Gastrocnemius medialis (tissue), 4 donors: ENCODE data around the gene PLPP3.

Source experiments
- POLR2A ChIP-seq, 2 donors: fragments of 450-650 bp; IDR thresholded peaks; one replicate each; pipeline ENCODE4 v1.6.1; 2017; ENCODE audit warnings: antibody characterized with exemption in 2 of 2, mild to moderate bottlenecking in 2 of 2, moderate library complexity in 2 of 2
- TF ChIP-seq, protein P1 (sequence below), 5 experiments: fragments of 450-650 bp in 3 of 5; fragments of 200-600 bp in 2 of 5; sonication (generic) in 2 of 5; IDR thresholded peaks in 4 of 5; conservative IDR thresholded peaks in 1 of 5; 1 replicate in 4 of 5; 2 replicates in 1 of 5; pipeline ENCODE4 v1.5.1; 2016 to 2019; ENCODE audit warnings: antibody characterized with exemption in 5 of 5, mild to moderate bottlenecking in 3 of 5, moderate library complexity in 3 of 5

DNA sequence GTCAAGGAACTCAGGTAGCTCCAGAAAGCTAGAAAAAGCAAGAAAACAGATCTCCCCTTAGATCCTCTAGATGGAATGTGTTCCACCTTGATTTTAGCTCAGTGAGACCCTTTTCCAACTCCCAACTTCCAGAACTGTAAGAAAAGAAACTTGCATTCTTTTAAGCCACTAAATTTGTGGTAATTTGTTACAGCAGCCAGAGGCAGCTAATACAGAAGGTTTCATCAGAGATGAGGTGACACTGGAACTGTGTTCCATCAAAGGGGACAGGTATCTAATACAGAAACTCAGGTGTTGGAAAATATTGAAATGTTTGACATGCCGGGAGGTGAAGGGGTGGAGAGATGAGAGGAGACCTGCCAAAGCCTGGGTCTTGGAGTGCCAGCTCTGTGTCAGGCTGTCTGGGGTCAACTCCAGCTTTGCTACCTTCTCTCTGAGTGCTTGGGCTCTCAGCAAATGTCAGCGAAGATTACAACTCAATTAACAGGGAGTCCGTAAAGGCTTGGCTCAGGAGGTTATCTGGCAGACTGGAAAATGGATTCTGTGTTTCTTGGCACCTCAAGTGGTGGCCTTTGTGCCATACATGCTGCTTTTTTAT is 71.3 kb downstream of the PLPP3 start:
- TF ChIP-seq, protein P1, sequence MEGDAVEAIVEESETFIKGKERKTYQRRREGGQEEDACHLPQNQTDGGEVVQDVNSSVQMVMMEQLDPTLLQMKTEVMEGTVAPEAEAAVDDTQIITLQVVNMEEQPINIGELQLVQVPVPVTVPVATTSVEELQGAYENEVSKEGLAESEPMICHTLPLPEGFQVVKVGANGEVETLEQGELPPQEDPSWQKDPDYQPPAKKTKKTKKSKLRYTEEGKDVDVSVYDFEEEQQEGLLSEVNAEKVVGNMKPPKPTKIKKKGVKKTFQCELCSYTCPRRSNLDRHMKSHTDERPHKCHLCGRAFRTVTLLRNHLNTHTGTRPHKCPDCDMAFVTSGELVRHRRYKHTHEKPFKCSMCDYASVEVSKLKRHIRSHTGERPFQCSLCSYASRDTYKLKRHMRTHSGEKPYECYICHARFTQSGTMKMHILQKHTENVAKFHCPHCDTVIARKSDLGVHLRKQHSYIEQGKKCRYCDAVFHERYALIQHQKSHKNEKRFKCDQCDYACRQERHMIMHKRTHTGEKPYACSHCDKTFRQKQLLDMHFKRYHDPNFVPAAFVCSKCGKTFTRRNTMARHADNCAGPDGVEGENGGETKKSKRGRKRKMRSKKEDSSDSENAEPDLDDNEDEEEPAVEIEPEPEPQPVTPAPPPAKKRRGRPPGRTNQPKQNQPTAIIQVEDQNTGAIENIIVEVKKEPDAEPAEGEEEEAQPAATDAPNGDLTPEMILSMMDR (IDR thresholded peaks at IDR 0.05 in 4 of 5, conservative IDR thresholded peaks at IDR 0.05 in 1 of 5), result no peak
- no peak for TF ChIP-seq POLR2A (IDR thresholded peaks at IDR 0.05)
